22Rv1 (cell line): ENCODE measurements around the gene UBE2Q1.
"Not testable (repeated sequence)": the region's sequence is repeated elsewhere in the genome, so short reads cannot be mapped to it uniquely, and the experiment has no call there.

Source experiments
- H3K27ac ChIP-seq: fragments of 450-650 bp; 2 replicates; pipeline ENCODE4 v1.5.1; 2017
- CTCF ChIP-seq: fragments of 450-650 bp; IDR thresholded peaks from 2 replicates; pipeline ENCODE4 v1.5.1; 2017; ENCODE audit warnings: mild to moderate bottlenecking
- ZFX ChIP-seq: fragments of 450-650 bp; IDR thresholded peaks from 2 replicates; pipeline ENCODE4 v1.6.1; 2017; ENCODE audit warnings: antibody characterized with exemption, borderline replicate concordance

Gene UBE2Q1

GRCh38 chr1:154539486-154540483 lies 18.7 kb downstream of the UBE2Q1 start:
- TF ChIP-seq CTCF (no peak; the same call in 1 of the 2 replicates), ZFX (no peak)

GRCh38 chr1:154536570-154536969 lies 21.9 kb downstream of the UBE2Q1 start:
- H3K27ac ChIP-seq = no peak overlapping the region
- TF ChIP-seq ZFX (no peak), CTCF (no peak)

More at GRCh38 chr1:154539486-154540483, 18.7 kb downstream of the UBE2Q1 start:
- no peak overlapping the region for H3K27ac ChIP-seq

- no peak overlapping the region for H3K27ac ChIP-seq
- TF ChIP-seq CTCF = peak; percentile 84
- TF ChIP-seq ZFX = no peak
Observed at GRCh38 chr1:154533952-154534844, 24.3 kb downstream of the UBE2Q1 start.

- H3K27ac ChIP-seq = not testable (repeated sequence)
Observed at GRCh38 chr1:154531950-154532349, 26.5 kb downstream of the UBE2Q1 start.

- H3K27ac ChIP-seq = no peak overlapping the region
- TF ChIP-seq CTCF = no peak
- no peak for TF ChIP-seq ZFX
Observed at GRCh38 chr1:154529308-154529707, 29.2 kb downstream of the UBE2Q1 start.

- no peak overlapping the region for H3K27ac ChIP-seq
- TF ChIP-seq ZFX (no peak), CTCF (no peak)
Observed at GRCh38 chr1:154527192-154527591, 31.3 kb downstream of the UBE2Q1 start.

- TF ChIP-seq CTCF (no peak), ZFX (no peak)
- H3K27ac ChIP-seq = no peak overlapping the region
Observed at GRCh38 chr1:154524881-154525280, 33.6 kb downstream of the UBE2Q1 start.
